GM21360 (cell line): Measurements from ENCODE around the gene HMX1.

Source experiments
- ATAC-seq: cut with Tn5 transposase; IDR thresholded peaks from one replicate; pipeline ENCODE4 v1.9.1; 2021; ENCODE audit warnings: mild to moderate bottlenecking, moderate library complexity; ENCODE audit not compliant: unreplicated experiment

The HMX1 gene

GRCh38 chr4:8821151-8821950 is 50.3 kb downstream of the HMX1 start:
- no peak for ATAC-seq

GRCh38 chr4:8820178-8821102 is 51.2 kb downstream of the HMX1 start:
- no peak for ATAC-seq

- no peak for ATAC-seq
Observed at GRCh38 chr4:8819473-8820177, 52.0 kb downstream of the HMX1 start.

GRCh38 chr4:8819019-8819418 is 52.6 kb downstream of the HMX1 start:
- no peak for ATAC-seq

- no peak for ATAC-seq
Observed at GRCh38 chr4:8818063-8818881, 53.4 kb downstream of the HMX1 start.

- ATAC-seq, result no peak
Observed at GRCh38 chr4:8817813-8818062, 53.9 kb downstream of the HMX1 start.

GRCh38 chr4:8817096-8817812 is 54.4 kb downstream of the HMX1 start:
- ATAC-seq, result no peak
